Measurements from ENCODE around the gene AUTS2. TPM values are rescaled to one million over a fixed set of nuclear protein-coding genes. Genes with fewer than 3 reads are reported as not detected.

AUTS2 gene
- polyA plus RNA-seq, 1 donor from 2014 or later, result 97.3 TPM

GRCh38 chr7:70285854-70286253 is 687.6 kb downstream of the AUTS2 start:
- Histone ChIP-seq H3K9me2 (ENCODE audit: insufficient read depth, low read length) (no peaks in the 10 kb centered on the region), H3F3A (ENCODE audit: insufficient read depth, low read length, poor library complexity, severe bottlenecking) (no peaks in the 10 kb centered on the region), H3K9me3 (ENCODE audit: low read length) (no peaks in the 10 kb centered on the region), H4K20me1 (ENCODE audit: insufficient read depth) (no peaks in the 10 kb centered on the region), H3K4me3 (ENCODE audit: low read length) (no peak overlapping the region), H3K4me2 (ENCODE audit: low read length) (no peak overlapping the region), H3K36me3 (ENCODE audit: insufficient read depth, low read length) (no peaks in the 10 kb centered on the region), H3K9ac (ENCODE audit: low read length) (no peak overlapping the region), H3K27ac (ENCODE audit: low read length) (no peak overlapping the region), H3K79me2 (replicated peaks; ENCODE audit: insufficient read depth, low read length) (no peaks in the 10 kb centered on the region), H2AFZ (ENCODE audit: low read depth, low read length) (no peak overlapping the region), H3K27me3 (ENCODE audit: insufficient read depth, low read depth, low read length) (no peaks in the 10 kb centered on the region)
- no peak for TF ChIP-seq TAF1 (IDR thresholded peaks at IDR 0.05; ENCODE audit: low read depth)

DNA sequence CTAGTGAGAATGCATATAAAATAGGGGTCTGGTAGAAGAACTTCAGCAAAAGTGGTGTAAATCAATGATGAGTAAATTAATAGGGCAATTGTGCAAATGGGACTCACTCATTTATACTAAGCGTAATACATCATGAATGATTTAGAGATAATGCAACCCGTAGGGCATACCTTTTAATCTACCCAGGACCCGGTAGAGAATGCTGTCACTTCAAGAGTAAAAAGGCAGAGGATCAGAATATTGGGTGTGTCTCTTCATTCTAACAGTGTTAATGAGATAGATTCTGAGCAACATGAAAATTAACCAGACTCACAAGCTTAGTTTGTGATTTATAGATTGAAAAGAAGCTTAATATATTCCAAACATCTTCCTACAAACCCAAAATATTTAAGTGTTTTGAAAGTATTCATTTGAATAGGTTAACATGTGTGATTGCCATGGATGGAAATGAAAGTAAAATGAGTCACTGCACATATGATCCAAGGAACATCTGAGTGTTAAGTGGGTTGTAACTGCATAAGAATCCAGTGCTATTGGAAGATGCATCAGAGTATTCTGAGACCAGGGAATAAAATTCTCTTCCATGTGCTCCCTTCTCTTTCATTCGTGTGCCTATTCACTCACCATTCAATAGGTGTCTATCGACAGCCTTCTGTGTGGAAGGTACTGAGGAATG is 690.6 kb downstream of the AUTS2 start:
- no peaks in the 10 kb centered on the region for H3F3A ChIP-seq (ENCODE audit: insufficient read depth, low read length, poor library complexity, severe bottlenecking)
- H4K20me1 ChIP-seq (ENCODE audit: insufficient read depth), result no peaks in the 10 kb centered on the region
- H3K9me3 ChIP-seq (ENCODE audit: low read length), result no peaks in the 10 kb centered on the region
- H3K4me2 ChIP-seq (ENCODE audit: low read length), result no peak overlapping the region
- no peak overlapping the region for H3K27ac ChIP-seq (ENCODE audit: low read length)
- H3K36me3 ChIP-seq (ENCODE audit: insufficient read depth, low read length), result no peaks in the 10 kb centered on the region
- no peaks in the 10 kb centered on the region for H3K79me2 ChIP-seq (replicated peaks; ENCODE audit: insufficient read depth, low read length)
- H3K9ac ChIP-seq (ENCODE audit: low read length), result no peak overlapping the region
- no peak overlapping the region for H3K4me3 ChIP-seq (ENCODE audit: low read length)
- no peaks in the 10 kb centered on the region for H3K9me2 ChIP-seq (ENCODE audit: insufficient read depth, low read length)
- no peaks in the 10 kb centered on the region for H3K27me3 ChIP-seq (ENCODE audit: insufficient read depth, low read depth, low read length)
- TF ChIP-seq, protein P1, sequence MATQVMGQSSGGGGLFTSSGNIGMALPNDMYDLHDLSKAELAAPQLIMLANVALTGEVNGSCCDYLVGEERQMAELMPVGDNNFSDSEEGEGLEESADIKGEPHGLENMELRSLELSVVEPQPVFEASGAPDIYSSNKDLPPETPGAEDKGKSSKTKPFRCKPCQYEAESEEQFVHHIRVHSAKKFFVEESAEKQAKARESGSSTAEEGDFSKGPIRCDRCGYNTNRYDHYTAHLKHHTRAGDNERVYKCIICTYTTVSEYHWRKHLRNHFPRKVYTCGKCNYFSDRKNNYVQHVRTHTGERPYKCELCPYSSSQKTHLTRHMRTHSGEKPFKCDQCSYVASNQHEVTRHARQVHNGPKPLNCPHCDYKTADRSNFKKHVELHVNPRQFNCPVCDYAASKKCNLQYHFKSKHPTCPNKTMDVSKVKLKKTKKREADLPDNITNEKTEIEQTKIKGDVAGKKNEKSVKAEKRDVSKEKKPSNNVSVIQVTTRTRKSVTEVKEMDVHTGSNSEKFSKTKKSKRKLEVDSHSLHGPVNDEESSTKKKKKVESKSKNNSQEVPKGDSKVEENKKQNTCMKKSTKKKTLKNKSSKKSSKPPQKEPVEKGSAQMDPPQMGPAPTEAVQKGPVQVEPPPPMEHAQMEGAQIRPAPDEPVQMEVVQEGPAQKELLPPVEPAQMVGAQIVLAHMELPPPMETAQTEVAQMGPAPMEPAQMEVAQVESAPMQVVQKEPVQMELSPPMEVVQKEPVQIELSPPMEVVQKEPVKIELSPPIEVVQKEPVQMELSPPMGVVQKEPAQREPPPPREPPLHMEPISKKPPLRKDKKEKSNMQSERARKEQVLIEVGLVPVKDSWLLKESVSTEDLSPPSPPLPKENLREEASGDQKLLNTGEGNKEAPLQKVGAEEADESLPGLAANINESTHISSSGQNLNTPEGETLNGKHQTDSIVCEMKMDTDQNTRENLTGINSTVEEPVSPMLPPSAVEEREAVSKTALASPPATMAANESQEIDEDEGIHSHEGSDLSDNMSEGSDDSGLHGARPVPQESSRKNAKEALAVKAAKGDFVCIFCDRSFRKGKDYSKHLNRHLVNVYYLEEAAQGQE (IDR thresholded peaks at IDR 0.05; ENCODE audit: borderline replicate concordance), result no peak
- TF ChIP-seq SMC3 (conservative IDR thresholded peaks at IDR 0.05; ENCODE audit: poor library complexity), result no peak
- no peak for TF ChIP-seq CTCF (IDR thresholded peaks at IDR 0.05; ENCODE audit: poor library complexity, severe bottlenecking)
- TF ChIP-seq RAD21 (conservative IDR thresholded peaks at IDR 0.05), result no peak
- TF ChIP-seq TAF1 (IDR thresholded peaks at IDR 0.05; ENCODE audit: low read depth), result no peak
- TF ChIP-seq POLR2AphosphoS5 (IDR thresholded peaks at IDR 0.05), result no peak
- TF ChIP-seq EZH2 (IDR thresholded peaks at IDR 0.05; ENCODE audit: borderline replicate concordance, insufficient read depth, low read length, poor library complexity, severe bottlenecking), result no peak
- H2AFZ ChIP-seq (ENCODE audit: low read depth, low read length), result no peak overlapping the region

GRCh38 chr7:70292716-70293115 is 694.4 kb downstream of the AUTS2 start:
- Histone ChIP-seq H3K27ac (ENCODE audit: low read length) (no peak overlapping the region), H2AFZ (ENCODE audit: low read depth, low read length) (no peak overlapping the region), H3K27me3 (ENCODE audit: insufficient read depth, low read depth, low read length) (no peaks in the 10 kb centered on the region), H3K36me3 (ENCODE audit: insufficient read depth, low read length) (no peaks in the 10 kb centered on the region), H3K9ac (ENCODE audit: low read length) (no peak overlapping the region), H4K20me1 (ENCODE audit: insufficient read depth) (no peaks in the 10 kb centered on the region), H3K4me2 (ENCODE audit: low read length) (no peak overlapping the region), H3K9me2 (ENCODE audit: insufficient read depth, low read length) (no peaks in the 10 kb centered on the region), H3K4me3 (ENCODE audit: low read length) (no peak overlapping the region), H3K9me3 (ENCODE audit: low read length) (no peaks in the 10 kb centered on the region), H3K79me2 (replicated peaks; ENCODE audit: insufficient read depth, low read length) (no peaks in the 10 kb centered on the region), H3F3A (ENCODE audit: insufficient read depth, low read length, poor library complexity, severe bottlenecking) (no peaks in the 10 kb centered on the region)
- TF ChIP-seq EZH2 (IDR thresholded peaks at IDR 0.05; ENCODE audit: borderline replicate concordance, insufficient read depth, low read length, poor library complexity, severe bottlenecking), result no peak
- no peak for TF ChIP-seq SMC3 (conservative IDR thresholded peaks at IDR 0.05; ENCODE audit: poor library complexity)
- TF ChIP-seq POLR2AphosphoS5 (IDR thresholded peaks at IDR 0.05), result no peak
- no peak for TF ChIP-seq MXI1 (conservative IDR thresholded peaks at IDR 0.05; ENCODE audit: poor library complexity, severe bottlenecking)
- no peak for TF ChIP-seq TAF1 (IDR thresholded peaks at IDR 0.05; ENCODE audit: low read depth)
- TF ChIP-seq, protein P1 (IDR thresholded peaks at IDR 0.05; ENCODE audit: borderline replicate concordance), result no peak
